ENCODE measurements around the gene POLR2E. TPM values are rescaled to one million over a fixed set of nuclear protein-coding genes. Genes with fewer than 3 reads are reported as not detected.

Gene POLR2E
- total and polyA plus RNA-seq, 2 donors (not counting 1 experiment from before 2014, with no cell fraction given): 103 to 121 TPM

- 97% methylated on average over 17 of the region's 17 CpGs for WGBS (ENCODE audit: insufficient coverage)
- Mint-ChIP-seq H3K4me3 (no peak overlapping the region), H3K9me3 (ENCODE audit: insufficient read depth) (no peaks in the 10 kb centered on the region), H3K27ac (no peak overlapping the region), H3K27me3 (no peaks in the 10 kb centered on the region), H3K4me1 (peaks cover 22% of the 10 kb centered on the region)
- Histone ChIP-seq H3K4me3 (ENCODE audit: control extremely low read depth in 1 of 5, extremely low read depth in 1 of 5, insufficient read depth in 1 of 5, low read depth in 2 of 5, low read length in 4 of 5) (no peak overlapping the region), H3K9me3 (ENCODE audit: control extremely low read depth in 1 of 3, control insufficient read depth in 2 of 3, insufficient read depth in 1 of 3, low read length in 2 of 3) (no peaks in the 10 kb centered on the region), H2AFZ (ENCODE audit: insufficient read depth, low read depth, low read length, poor library complexity, severe bottlenecking) (no peak overlapping the region), H3K79me2 (ENCODE audit: control insufficient read depth, insufficient read depth, low read length) (peaks cover 96% of the 10 kb centered on the region), H3K27ac (ENCODE audit: low read length in 2 of 2) (no peak overlapping the region), H4K20me1 (ENCODE audit: control insufficient read depth, insufficient read depth, low read length, poor library complexity, severe bottlenecking) (peaks cover 87% of the 10 kb centered on the region), H3K9ac (ENCODE audit: low read length) (no peak overlapping the region), H3K36me3 (replicated peaks in 1 of 2; ENCODE audit: control extremely low read depth in 1 of 2, control insufficient read depth in 1 of 2, extremely low read depth in 1 of 2, insufficient read depth in 2 of 2, low read length in 1 of 2) (peaks cover 0 to 43% of the 10 kb centered on the region in 2 experiments), H3K4me2 (replicated peaks; ENCODE audit: low read depth, low read length, poor library complexity, severe bottlenecking) (no peak overlapping the region), H3K27me3 (replicated peaks in 1 of 4; ENCODE audit: control extremely low read depth in 1 of 4, control insufficient read depth in 3 of 4, insufficient read depth in 4 of 4, low read length in 3 of 4) (no peaks in the 10 kb centered on the region), H3K4me1 (ENCODE audit: control insufficient read depth in 2 of 2, insufficient read depth in 2 of 2, low read length in 2 of 2) (peaks cover 22 to 33% of the 10 kb centered on the region in 2 donors)
- POLR2A ChIA-PET: no interaction called here
- CTCF ChIA-PET: interaction anchor here (1.2 to 1.6 kb wide), 2 partner anchors 15 to 70 kb away, joined by 3 to 5 read pairs; no protein-coding TSS in a partner anchor
- no peak for DNase-seq
- ATAC-seq (ENCODE audit: low read depth): no peak
- TF ChIP-seq, protein P1, sequence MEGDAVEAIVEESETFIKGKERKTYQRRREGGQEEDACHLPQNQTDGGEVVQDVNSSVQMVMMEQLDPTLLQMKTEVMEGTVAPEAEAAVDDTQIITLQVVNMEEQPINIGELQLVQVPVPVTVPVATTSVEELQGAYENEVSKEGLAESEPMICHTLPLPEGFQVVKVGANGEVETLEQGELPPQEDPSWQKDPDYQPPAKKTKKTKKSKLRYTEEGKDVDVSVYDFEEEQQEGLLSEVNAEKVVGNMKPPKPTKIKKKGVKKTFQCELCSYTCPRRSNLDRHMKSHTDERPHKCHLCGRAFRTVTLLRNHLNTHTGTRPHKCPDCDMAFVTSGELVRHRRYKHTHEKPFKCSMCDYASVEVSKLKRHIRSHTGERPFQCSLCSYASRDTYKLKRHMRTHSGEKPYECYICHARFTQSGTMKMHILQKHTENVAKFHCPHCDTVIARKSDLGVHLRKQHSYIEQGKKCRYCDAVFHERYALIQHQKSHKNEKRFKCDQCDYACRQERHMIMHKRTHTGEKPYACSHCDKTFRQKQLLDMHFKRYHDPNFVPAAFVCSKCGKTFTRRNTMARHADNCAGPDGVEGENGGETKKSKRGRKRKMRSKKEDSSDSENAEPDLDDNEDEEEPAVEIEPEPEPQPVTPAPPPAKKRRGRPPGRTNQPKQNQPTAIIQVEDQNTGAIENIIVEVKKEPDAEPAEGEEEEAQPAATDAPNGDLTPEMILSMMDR (IDR thresholded peaks at IDR 0.05): no peak
- no peak for TF ChIP-seq EZH2 (IDR thresholded peaks at IDR 0.05; ENCODE audit: borderline replicate concordance, insufficient read depth, low read depth, low read length, poor library complexity, severe bottlenecking)
- intact Hi-C loops (cut with micrococcal nuclease): no loop called here
Measured at GRCh38 chr19:1128106-1128505, 32.9 kb upstream of the POLR2E start.

DNA sequence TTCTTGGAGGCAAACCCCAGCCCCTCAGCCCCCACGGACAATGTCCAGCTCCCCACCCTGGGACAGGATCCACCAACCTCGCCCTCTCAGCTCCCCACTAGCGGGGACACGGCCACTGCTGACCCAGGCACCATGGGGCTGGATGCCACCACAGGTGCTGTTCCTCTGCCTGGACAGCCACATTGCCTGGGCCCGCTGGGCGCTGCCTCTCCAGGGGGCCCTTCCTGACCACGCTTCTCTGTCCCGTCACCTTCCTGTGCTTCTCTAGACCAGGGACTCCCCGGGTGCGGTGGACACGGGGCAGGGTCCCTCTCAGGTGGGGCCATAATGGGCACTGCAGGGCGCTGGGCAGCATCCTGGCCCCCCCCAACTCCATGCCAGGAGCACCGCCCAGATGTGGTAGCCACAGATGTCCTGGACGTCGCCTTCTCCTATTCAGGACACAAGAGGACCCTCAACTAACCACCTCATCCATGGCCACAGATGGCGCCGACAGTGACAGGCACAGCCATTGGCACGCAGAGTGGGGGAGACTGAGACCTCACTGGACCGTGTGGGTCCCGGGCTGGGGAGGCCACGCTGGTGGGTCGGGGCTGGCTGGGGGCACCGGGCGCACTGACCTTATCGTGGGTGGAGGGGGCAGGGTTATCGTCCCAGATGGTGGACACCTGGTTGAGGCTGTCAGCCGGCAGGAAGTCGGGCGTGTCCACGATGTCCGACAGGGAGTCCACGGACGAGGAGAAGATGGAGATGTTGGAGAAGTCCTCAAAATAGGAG is 32.0 kb upstream of the POLR2E start:
- WGBS (ENCODE audit: insufficient coverage): 96% methylated on average over 32 of the region's 33 CpGs
- H3K4me1 ChIP-seq (ENCODE audit: control insufficient read depth in 2 of 2, insufficient read depth in 2 of 2, low read length in 2 of 2): peaks cover 15 to 24% of the 10 kb centered on the region in 2 donors

More for the DNA sequence above, 32.0 kb upstream of the POLR2E start:
- CTCF ChIA-PET: no interaction called here
- TF ChIP-seq EZH2 (IDR thresholded peaks at IDR 0.05; ENCODE audit: borderline replicate concordance, insufficient read depth, low read depth, low read length, poor library complexity, severe bottlenecking): no peak
- TF ChIP-seq, protein P1 (IDR thresholded peaks at IDR 0.05): no peak
- intact Hi-C loops (cut with micrococcal nuclease): no loop called here
- no peaks in the 10 kb centered on the region for H3K9me3 Mint-ChIP-seq (ENCODE audit: insufficient read depth)
- Histone ChIP-seq H3K9ac (ENCODE audit: low read length) (no peak overlapping the region), H3K79me2 (ENCODE audit: control insufficient read depth, insufficient read depth, low read length) (peaks cover 94% of the 10 kb centered on the region), H2AFZ (ENCODE audit: insufficient read depth, low read depth, low read length, poor library complexity, severe bottlenecking) (no peak overlapping the region), H4K20me1 (ENCODE audit: control insufficient read depth, insufficient read depth, low read length, poor library complexity, severe bottlenecking) (peaks cover 92% of the 10 kb centered on the region), H3K9me3 (ENCODE audit: control extremely low read depth in 1 of 3, control insufficient read depth in 2 of 3, insufficient read depth in 1 of 3, low read length in 2 of 3) (no peaks in the 10 kb centered on the region), H3K36me3 (replicated peaks in 1 of 2; ENCODE audit: control extremely low read depth in 1 of 2, control insufficient read depth in 1 of 2, extremely low read depth in 1 of 2, insufficient read depth in 2 of 2, low read length in 1 of 2) (peaks cover 0 to 49% of the 10 kb centered on the region in 2 experiments), H3K27ac (ENCODE audit: low read length in 2 of 2) (no peak overlapping the region), H3K4me3 (ENCODE audit: control extremely low read depth in 1 of 5, extremely low read depth in 1 of 5, insufficient read depth in 1 of 5, low read depth in 2 of 5, low read length in 4 of 5) (no peak overlapping the region), H3K4me2 (replicated peaks; ENCODE audit: low read depth, low read length, poor library complexity, severe bottlenecking) (no peak overlapping the region), H3K27me3 (replicated peaks in 1 of 4; ENCODE audit: control extremely low read depth in 1 of 4, control insufficient read depth in 3 of 4, insufficient read depth in 4 of 4, low read length in 3 of 4) (no peaks in the 10 kb centered on the region)
- POLR2A ChIA-PET: no interaction called here
- DNase-seq (no peak), ATAC-seq (ENCODE audit: low read depth) (no peak)
- no peak overlapping the region for H3K27ac Mint-ChIP-seq
- H3K27me3 Mint-ChIP-seq: no peaks in the 10 kb centered on the region
- H3K4me1 Mint-ChIP-seq: peaks cover 19% of the 10 kb centered on the region
- no peak overlapping the region for H3K4me3 Mint-ChIP-seq

Data from B cell (primary cell).